Type B pancreatic cell (in vitro differentiated cells): ENCODE measurements around the gene EEF1AKMT1. TPM values are rescaled to one million over a fixed set of nuclear protein-coding genes. Genes with fewer than 3 reads are reported as not detected.

ENCODE experiments used
- DNase-seq: peaks from one replicate; pipeline ENCODE4 v3.0.0; 2021; ENCODE audit warnings: mixed read lengths; ENCODE audit not compliant: unreplicated experiment; ENCODE audit errors: extremely low spot score
- H3K27ac Mint-ChIP-seq: 2 replicates; pipeline ENCODE4 v1.8.0; 2021; ENCODE audit warnings: mild to moderate bottlenecking, mixed read lengths
- H3K27me3 Mint-ChIP-seq: 2 replicates; pipeline ENCODE4 v1.8.0; 2021; ENCODE audit warnings: mixed read lengths
- H3K36me3 Mint-ChIP-seq: 2 replicates; pipeline ENCODE4 v1.8.0; 2021; ENCODE audit warnings: mixed read lengths
- H3K4me1 Mint-ChIP-seq: one replicate; pipeline ENCODE4 v1.8.0; 2021; ENCODE audit warnings: mixed read lengths; ENCODE audit not compliant: unreplicated experiment
- H3K4me3 Mint-ChIP-seq: 2 replicates; pipeline ENCODE4 v1.8.0; 2021; ENCODE audit warnings: mild to moderate bottlenecking, mixed read lengths
- H3K9me3 Mint-ChIP-seq: 2 replicates; pipeline ENCODE4 v1.8.0; 2021; ENCODE audit warnings: mixed read lengths
- CTCF ChIP-seq: fragments of 200-600 bp; sonication (generic); conservative IDR thresholded peaks from 2 replicates; pipeline ENCODE4 v1.5.0; 2021; ENCODE audit warnings: antibody characterized with exemption, mild to moderate bottlenecking
- total RNA-seq: library from RNA; stranded (reverse); gene quantifications from 2 replicates; pipeline ENCODE4 v1.2.1, GENCODE V29; 2021; ENCODE audit warnings: low replicate concordance

Gene EEF1AKMT1
- total RNA-seq, 1 donor from 2014 or later, result 11.3 TPM

- Mint-ChIP-seq H3K4me3 (no peak overlapping the region), H3K4me1 (peaks cover 3% of the 10 kb centered on the region), H3K36me3 (peaks cover 11% of the 10 kb centered on the region), H3K9me3 (no peaks in the 10 kb centered on the region), H3K27ac (no peak overlapping the region), H3K27me3 (no peaks in the 10 kb centered on the region)
- DNase-seq, result no peak
- TF ChIP-seq CTCF, result no peak
These were observed 40.6 kb upstream of the EEF1AKMT1 start for GRCh38 chr13:20814224-20814910.

- Mint-ChIP-seq H3K36me3 (peaks cover 18% of the 10 kb centered on the region), H3K4me1 (peaks cover 3% of the 10 kb centered on the region), H3K4me3 (no peak overlapping the region), H3K27ac (no peak overlapping the region), H3K9me3 (no peaks in the 10 kb centered on the region), H3K27me3 (no peaks in the 10 kb centered on the region)
- no peak for TF ChIP-seq CTCF
- no peak for DNase-seq
These were observed 39.1 kb upstream of the EEF1AKMT1 start for GRCh38 chr13:20812890-20813289.

GRCh38 chr13:20810808-20811207 lies 37.0 kb upstream of the EEF1AKMT1 start:
- Mint-ChIP-seq H3K27me3 (no peaks in the 10 kb centered on the region), H3K9me3 (no peaks in the 10 kb centered on the region), H3K36me3 (peaks cover 20% of the 10 kb centered on the region), H3K27ac (no peak overlapping the region), H3K4me3 (no peak overlapping the region), H3K4me1 (peaks cover 3% of the 10 kb centered on the region)
- no peak for TF ChIP-seq CTCF
- no peak for DNase-seq

- Mint-ChIP-seq H3K27ac (no peak overlapping the region), H3K4me3 (no peak overlapping the region)
- TF ChIP-seq CTCF, result no peak
These were observed 35.1 kb upstream of the EEF1AKMT1 start for GRCh38 chr13:20808874-20809273.

GRCh38 chr13:20803180-20803965 lies 29.6 kb upstream of the EEF1AKMT1 start:
- TF ChIP-seq CTCF, result no peak
- H3K27ac Mint-ChIP-seq, result no peak overlapping the region
- no peaks in the 10 kb centered on the region for H3K9me3 Mint-ChIP-seq
- no peaks in the 10 kb centered on the region for H3K27me3 Mint-ChIP-seq
- DNase-seq, result no peak
- H3K36me3 Mint-ChIP-seq, result peaks cover 8% of the 10 kb centered on the region
- H3K4me1 Mint-ChIP-seq, result no peaks in the 10 kb centered on the region
- no peak overlapping the region for H3K4me3 Mint-ChIP-seq

More at GRCh38 chr13:20808874-20809273, 35.1 kb upstream of the EEF1AKMT1 start:
- no peak for DNase-seq
- Mint-ChIP-seq H3K27me3 (no peaks in the 10 kb centered on the region), H3K9me3 (no peaks in the 10 kb centered on the region), H3K4me1 (peaks cover 3% of the 10 kb centered on the region), H3K36me3 (peaks cover 20% of the 10 kb centered on the region)
